Osteoblast (primary cell): ENCODE measurements around the gene CXCL12. TPM values are rescaled to one million over a fixed set of nuclear protein-coding genes. Genes with fewer than 3 reads are reported as not detected.

Source experiments
- DNase-seq: peaks from one replicate; pipeline ENCODE4 v3.0.0; 2011; ENCODE audit warnings: low spot score, mixed read lengths; ENCODE audit not compliant: insufficient read length; ENCODE audit errors: missing footprints
- H2AFZ ChIP-seq: 2 replicates; pipeline ENCODE4 v1.6.0; 2011; ENCODE audit warnings: mild to moderate bottlenecking, low read length
- H3K27ac ChIP-seq: 2 replicates; pipeline ENCODE4 v1.5.1; 2011; ENCODE audit warnings: mild to moderate bottlenecking, low read depth, low read length, moderate library complexity
- H3K27me3 ChIP-seq: 2 replicates; pipeline ENCODE4 v1.6.0; 2012; ENCODE audit warnings: mild to moderate bottlenecking, control low read depth, inconsistent platforms, low read length, moderate library complexity; ENCODE audit not compliant: insufficient read depth
- H3K36me3 ChIP-seq: 2 replicates; pipeline ENCODE4 v1.5.1; 2011; ENCODE audit warnings: mild to moderate bottlenecking, low read length, control low read depth, moderate library complexity; ENCODE audit not compliant: insufficient read depth
- H3K4me1 ChIP-seq: 2 replicates; pipeline ENCODE4 v1.5.1; 2011; ENCODE audit warnings: mild to moderate bottlenecking, low read length, control low read depth, moderate library complexity; ENCODE audit not compliant: insufficient read depth
- H3K4me2 ChIP-seq: 2 replicates; pipeline ENCODE4 v1.6.0; 2011; ENCODE audit warnings: mild to moderate bottlenecking, low read length; ENCODE audit not compliant: insufficient read depth
- H3K4me3 ChIP-seq: fragments of 200-600 bp; sonication (generic); 3 replicates; pipeline ENCODE4 v1.5.1; 2012; ENCODE audit warnings: mild to moderate bottlenecking, low read length, inconsistent platforms; ENCODE audit not compliant: insufficient read depth
- H3K79me2 ChIP-seq: 2 replicates; pipeline ENCODE4 v1.6.0; 2012; ENCODE audit warnings: mild to moderate bottlenecking, low read length, control low read depth, inconsistent platforms; ENCODE audit not compliant: insufficient read depth
- H3K9me3 ChIP-seq: 2 replicates; pipeline ENCODE4 v1.5.1; 2011; ENCODE audit warnings: low read depth, low read length, control low read depth
- H4K20me1 ChIP-seq: 2 replicates; pipeline ENCODE4 v1.6.0; 2012; ENCODE audit warnings: mild to moderate bottlenecking, low read length, control low read depth; ENCODE audit not compliant: insufficient read depth
- CTCF ChIP-seq: IDR thresholded peaks from 2 replicates; pipeline ENCODE4 v1.5.1; 2011; ENCODE audit warnings: mild to moderate bottlenecking, low read depth, low read length, moderate library complexity; ENCODE audit errors: extremely low read depth
- total RNA-seq: library from RNA; depleted of rRNA; stranded (reverse); fragments of >200 nt; gene quantifications from 2 replicates; pipeline ENCODE4 v1.2.3, GENCODE V29; 2012

The CXCL12 gene
- total RNA-seq, 1 donor, result 288 TPM

GRCh38 chr10:44417761-44418160 lies 32.9 kb upstream of the CXCL12 start:
- DNase-seq, result no peak
- Histone ChIP-seq H3K36me3 (no peaks in the 10 kb centered on the region), H3K79me2 (no peaks in the 10 kb centered on the region), H3K4me1 (peaks cover 7% of the 10 kb centered on the region), H4K20me1 (no peaks in the 10 kb centered on the region), H3K4me3 (no peak overlapping the region), H3K27ac (no peak overlapping the region), H2AFZ (no peak overlapping the region), H3K27me3 (peaks cover 13% of the 10 kb centered on the region), H3K4me2 (no peak overlapping the region), H3K9me3 (no peaks in the 10 kb centered on the region)
- TF ChIP-seq CTCF, result no peak

GRCh38 chr10:44416936-44417335 lies 32.0 kb upstream of the CXCL12 start:
- no peak for DNase-seq
- no peak for TF ChIP-seq CTCF

GRCh38 chr10:44416021-44416771 lies 31.3 kb upstream of the CXCL12 start:
- no peak for TF ChIP-seq CTCF
- Histone ChIP-seq H2AFZ (peak overlapping the region; percentile 73), H3K4me2 (peak overlapping the region; percentile 40), H3K36me3 (no peaks in the 10 kb centered on the region), H3K27ac (no peak overlapping the region), H3K4me1 (peaks cover 7% of the 10 kb centered on the region), H3K79me2 (no peaks in the 10 kb centered on the region), H3K9me3 (peaks cover 4% of the 10 kb centered on the region), H3K27me3 (peaks cover 9% of the 10 kb centered on the region), H3K4me3 (peak overlapping the region; percentile 29), H4K20me1 (no peaks in the 10 kb centered on the region)
- peak; percentile 25 for DNase-seq

More at GRCh38 chr10:44416936-44417335, 32.0 kb upstream of the CXCL12 start:
- Histone ChIP-seq H3K79me2 (no peaks in the 10 kb centered on the region), H3K36me3 (no peaks in the 10 kb centered on the region), H3K4me2 (no peak overlapping the region), H3K4me3 (no peak overlapping the region), H4K20me1 (no peaks in the 10 kb centered on the region), H3K27ac (no peak overlapping the region), H2AFZ (no peak overlapping the region), H3K27me3 (peaks cover 9% of the 10 kb centered on the region), H3K9me3 (no peaks in the 10 kb centered on the region), H3K4me1 (peaks cover 7% of the 10 kb centered on the region)

- Histone ChIP-seq H3K4me1 (peaks cover 7% of the 10 kb centered on the region), H3K4me3 (no peak overlapping the region), H2AFZ (no peak overlapping the region), H3K4me2 (no peak overlapping the region), H3K27me3 (peaks cover 5% of the 10 kb centered on the region), H3K36me3 (no peaks in the 10 kb centered on the region), H3K27ac (no peak overlapping the region), H3K79me2 (no peaks in the 10 kb centered on the region), H4K20me1 (no peaks in the 10 kb centered on the region), H3K9me3 (peaks cover 4% of the 10 kb centered on the region)
- TF ChIP-seq CTCF, result no peak
- no peak for DNase-seq
These were observed 30.2 kb upstream of the CXCL12 start for GRCh38 chr10:44415121-44415520.
